ENCODE measurements around the gene CBLB. TPM values are rescaled to one million over a fixed set of nuclear protein-coding genes. Genes with fewer than 3 reads are reported as not detected.

CBLB gene
- total RNA-seq, 1 experiment from 2014 or later: 5.0 TPM

DNA sequence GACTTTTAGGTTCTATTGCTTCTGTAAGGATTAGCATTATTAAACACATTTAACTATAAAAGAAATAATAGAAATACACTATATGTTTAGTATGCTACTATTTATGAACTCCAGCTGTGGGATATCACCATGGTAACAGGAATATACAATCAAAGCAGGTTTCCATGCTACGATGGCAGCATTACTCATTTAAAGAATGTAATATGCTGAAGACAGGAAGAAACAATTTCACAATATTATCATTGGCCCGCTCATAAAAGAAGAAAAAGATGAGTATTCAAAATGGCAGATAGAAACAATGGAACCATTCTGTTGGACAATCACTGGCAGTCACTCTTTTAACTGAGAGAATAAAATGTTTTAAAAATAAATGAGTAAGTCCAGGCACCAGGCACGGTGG, 153.4 kb downstream of the CBLB start:
- no peak for DNase-seq (ENCODE audit: low read depth in 1 of 2, low spot score in 2 of 2)
- H3K27me3 ChIP-seq (replicated peaks): no peaks in the 10 kb centered on the region
- no peak overlapping the region for H3K4me3 ChIP-seq
- no peaks in the 10 kb centered on the region for H3K36me3 ChIP-seq
- H3K27ac ChIP-seq: no peak overlapping the region
- H3K9me3 ChIP-seq (replicated peaks): no peaks in the 10 kb centered on the region
- H3K4me1 ChIP-seq (replicated peaks): no peaks in the 10 kb centered on the region

DNA sequence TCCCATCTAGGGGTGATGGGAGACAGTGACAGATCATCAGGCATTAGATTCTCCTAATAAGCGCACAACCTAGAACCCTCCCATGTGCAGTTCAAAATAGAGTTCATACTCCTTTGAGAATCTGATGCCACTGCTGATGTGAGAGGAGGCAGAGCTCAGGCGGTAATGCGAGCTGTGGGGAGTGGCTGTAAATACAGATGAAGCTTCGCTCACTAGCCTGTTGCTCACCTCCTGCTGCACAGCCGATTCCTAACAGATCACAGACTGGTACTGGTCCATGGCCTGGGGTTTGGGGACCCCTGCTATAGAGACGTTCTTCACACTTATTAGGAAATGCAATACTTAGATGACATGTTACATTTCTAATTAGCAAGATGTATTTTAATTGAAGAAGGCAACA, 154.4 kb downstream of the CBLB start:
- Histone ChIP-seq H3K4me1 (replicated peaks) (no peaks in the 10 kb centered on the region), H3K4me3 (no peak overlapping the region), H3K27ac (no peak overlapping the region), H3K9me3 (replicated peaks) (no peaks in the 10 kb centered on the region), H3K27me3 (replicated peaks) (no peaks in the 10 kb centered on the region), H3K36me3 (no peaks in the 10 kb centered on the region)
- no peak for DNase-seq (ENCODE audit: low read depth in 1 of 2, low spot score in 2 of 2)

GRCh38 chr3:105708980-105709379, 159.8 kb downstream of the CBLB start:
- H3K27ac ChIP-seq: no peak overlapping the region
- no peaks in the 10 kb centered on the region for H3K4me1 ChIP-seq (replicated peaks)
- no peaks in the 10 kb centered on the region for H3K9me3 ChIP-seq (replicated peaks)
- no peaks in the 10 kb centered on the region for H3K27me3 ChIP-seq (replicated peaks)
- no peaks in the 10 kb centered on the region for H3K36me3 ChIP-seq
- DNase-seq (ENCODE audit: low read depth in 1 of 2, low spot score in 2 of 2): no peak
- H3K4me3 ChIP-seq: no peak overlapping the region

DNA sequence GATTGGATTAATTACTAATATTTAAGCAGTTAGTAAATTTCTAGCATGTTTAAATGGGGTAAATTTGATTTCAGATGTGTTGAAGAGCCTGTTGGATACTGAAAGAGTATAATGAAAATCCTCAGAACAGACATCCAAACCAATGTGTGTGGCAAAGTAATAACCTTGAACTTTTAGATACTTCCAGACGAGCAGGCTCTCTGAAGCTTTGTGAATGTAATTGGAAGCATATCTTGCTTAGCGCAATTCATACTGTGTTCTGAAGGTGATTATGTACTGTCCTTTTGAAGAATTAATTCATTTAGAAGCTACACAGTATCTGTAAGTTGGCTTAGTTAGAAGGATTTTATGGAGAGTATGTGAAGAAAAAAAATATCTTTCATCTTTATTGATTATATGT, 161.8 kb downstream of the CBLB start:
- DNase-seq (ENCODE audit: low read depth in 1 of 2, low spot score in 2 of 2): no peak
- Histone ChIP-seq H3K27ac (no peak overlapping the region), H3K36me3 (no peaks in the 10 kb centered on the region), H3K27me3 (replicated peaks) (no peaks in the 10 kb centered on the region), H3K4me1 (replicated peaks) (no peaks in the 10 kb centered on the region), H3K4me3 (no peak overlapping the region), H3K9me3 (replicated peaks) (no peaks in the 10 kb centered on the region)

DNA sequence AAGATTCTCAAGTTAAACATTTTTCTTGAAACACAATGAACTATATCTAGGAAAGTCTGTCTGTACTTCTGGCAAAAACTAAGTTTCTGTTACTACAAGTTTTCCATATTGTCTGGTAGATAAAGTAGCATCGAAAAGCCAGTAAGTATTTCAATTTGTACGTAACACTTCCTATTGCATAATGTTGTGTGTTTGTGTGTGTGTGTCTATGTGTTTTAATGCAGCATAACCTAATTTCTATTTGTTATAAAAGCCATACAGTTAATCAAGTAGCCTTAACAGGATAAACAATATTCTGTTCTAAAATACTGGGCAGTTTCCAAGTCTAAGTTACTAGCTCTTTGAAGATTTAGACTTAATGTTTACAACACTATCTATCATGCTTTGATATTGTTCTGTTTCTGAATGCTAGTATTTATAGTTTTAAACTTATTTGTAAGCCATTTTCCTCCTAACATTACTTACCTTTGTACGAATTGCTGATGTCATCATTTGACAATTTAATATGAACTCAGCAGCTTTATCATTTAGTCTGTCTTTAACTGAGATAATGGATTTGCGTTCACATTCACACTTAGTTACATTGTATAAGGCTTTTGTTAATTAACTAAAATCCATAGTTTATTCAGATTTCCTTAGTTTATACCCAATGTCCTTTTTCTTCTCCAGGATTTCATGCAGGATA, 163.9 kb downstream of the CBLB start:
- H3K9me3 ChIP-seq (replicated peaks): no peaks in the 10 kb centered on the region
- no peaks in the 10 kb centered on the region for H3K27me3 ChIP-seq (replicated peaks)
- no peak for DNase-seq (ENCODE audit: low read depth in 1 of 2, low spot score in 2 of 2)
- H3K4me1 ChIP-seq (replicated peaks): no peaks in the 10 kb centered on the region
- no peak overlapping the region for H3K27ac ChIP-seq
- H3K4me3 ChIP-seq: no peak overlapping the region
- no peaks in the 10 kb centered on the region for H3K36me3 ChIP-seq

- Histone ChIP-seq H3K36me3 (no peaks in the 10 kb centered on the region), H3K4me1 (replicated peaks) (no peaks in the 10 kb centered on the region)
Measured at GRCh38 chr3:105700575-105700974, 168.2 kb downstream of the CBLB start.

DNA sequence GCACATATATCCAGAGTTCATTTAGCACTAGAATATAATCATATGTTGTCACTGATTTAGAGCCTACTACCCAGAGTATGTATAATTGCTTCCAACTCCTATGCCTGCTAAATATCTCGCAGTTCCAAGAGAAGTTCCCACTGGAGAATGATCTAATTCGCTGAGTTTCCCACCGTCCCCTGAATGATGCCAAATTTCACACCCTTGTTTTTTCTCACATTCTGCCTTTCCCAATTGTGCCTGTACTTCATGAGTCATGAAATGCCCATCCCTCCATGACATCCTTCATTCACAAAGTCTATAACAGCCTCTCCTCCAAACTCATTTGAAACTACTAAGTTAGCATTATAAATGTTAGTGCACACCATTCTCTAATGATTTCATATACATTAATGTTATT, 177.2 kb downstream of the CBLB start:
- Histone ChIP-seq H3K4me1 (replicated peaks) (0 out of 2 replicates have a peak, but pooled peaks cover 4% of the 10 kb centered on the region), H3K27me3 (replicated peaks) (no peaks in the 10 kb centered on the region), H3K4me3 (no peak overlapping the region), H3K36me3 (no peaks in the 10 kb centered on the region), H3K9me3 (replicated peaks) (no peaks in the 10 kb centered on the region), H3K27ac (no peak overlapping the region)
- no peak for DNase-seq (ENCODE audit: low read depth in 1 of 2, low spot score in 2 of 2)

More at GRCh38 chr3:105700575-105700974, 168.2 kb downstream of the CBLB start:
- Histone ChIP-seq H3K4me3 (no peak overlapping the region), H3K27ac (no peak overlapping the region), H3K27me3 (replicated peaks) (no peaks in the 10 kb centered on the region), H3K9me3 (replicated peaks) (no peaks in the 10 kb centered on the region)
- no peak for DNase-seq (ENCODE audit: low read depth in 1 of 2, low spot score in 2 of 2)

- H3K4me1 ChIP-seq (replicated peaks): 0 out of 2 replicates have a peak, but pooled peaks cover 4% of the 10 kb centered on the region
- no peak overlapping the region for H3K27ac ChIP-seq
- H3K9me3 ChIP-seq (replicated peaks): no peaks in the 10 kb centered on the region
- H3K36me3 ChIP-seq: no peaks in the 10 kb centered on the region
- H3K4me3 ChIP-seq: no peak overlapping the region
- no peak for DNase-seq (ENCODE audit: low read depth in 1 of 2, low spot score in 2 of 2)
- H3K27me3 ChIP-seq (replicated peaks): no peaks in the 10 kb centered on the region
Measured at GRCh38 chr3:105691053-105691452, 177.8 kb downstream of the CBLB start.

DNA sequence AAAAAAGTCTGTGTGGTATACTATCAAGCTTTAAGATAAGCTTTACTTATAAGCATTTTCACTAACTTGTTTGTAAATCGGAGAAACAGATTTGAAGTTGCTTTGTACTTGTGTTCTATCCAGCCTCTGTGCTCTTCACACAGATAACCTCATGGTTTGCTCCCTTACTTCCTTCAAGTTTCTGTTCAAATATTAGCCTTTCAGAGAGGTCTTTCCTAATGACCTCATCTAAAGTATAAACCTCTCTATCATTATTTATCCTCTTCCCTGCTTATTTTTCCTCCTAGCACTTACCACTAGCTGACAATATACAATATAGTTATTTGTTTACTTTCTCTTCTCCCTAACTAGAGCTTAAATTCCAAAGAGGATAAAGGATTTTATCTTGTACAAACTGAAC, 180.0 kb downstream of the CBLB start:
- peak in 1 of 2 experiments; percentile 16 for DNase-seq (ENCODE audit: low read depth in 1 of 2, low spot score in 2 of 2)
- H3K4me3 ChIP-seq: no peak overlapping the region
- H3K36me3 ChIP-seq: no peaks in the 10 kb centered on the region
- H3K27ac ChIP-seq: no peak overlapping the region
- H3K4me1 ChIP-seq (replicated peaks): 0 out of 2 replicates have a peak, but pooled peaks cover 4% of the 10 kb centered on the region
- H3K9me3 ChIP-seq (replicated peaks): no peaks in the 10 kb centered on the region
- no peaks in the 10 kb centered on the region for H3K27me3 ChIP-seq (replicated peaks)

- 0 out of 2 replicates have a peak, but pooled peaks cover 4% of the 10 kb centered on the region for H3K4me1 ChIP-seq (replicated peaks)
- no peaks in the 10 kb centered on the region for H3K9me3 ChIP-seq (replicated peaks)
- no peaks in the 10 kb centered on the region for H3K36me3 ChIP-seq
- DNase-seq (ENCODE audit: low read depth in 1 of 2, low spot score in 2 of 2): peak in 1 of 2 experiments; percentile 17
- no peak overlapping the region for H3K4me3 ChIP-seq
- no peaks in the 10 kb centered on the region for H3K27me3 ChIP-seq (replicated peaks)
- no peak overlapping the region for H3K27ac ChIP-seq
Measured at GRCh38 chr3:105686278-105686897, 182.4 kb downstream of the CBLB start.

GRCh38 chr3:105679951-105680350, 188.9 kb downstream of the CBLB start:
- Histone ChIP-seq H3K27ac (no peak overlapping the region), H3K36me3 (no peaks in the 10 kb centered on the region), H3K4me1 (replicated peaks) (no peaks in the 10 kb centered on the region), H3K9me3 (replicated peaks) (no peaks in the 10 kb centered on the region), H3K4me3 (no peak overlapping the region), H3K27me3 (replicated peaks) (no peaks in the 10 kb centered on the region)
- no peak for DNase-seq (ENCODE audit: low read depth in 1 of 2, low spot score in 2 of 2)

DNA sequence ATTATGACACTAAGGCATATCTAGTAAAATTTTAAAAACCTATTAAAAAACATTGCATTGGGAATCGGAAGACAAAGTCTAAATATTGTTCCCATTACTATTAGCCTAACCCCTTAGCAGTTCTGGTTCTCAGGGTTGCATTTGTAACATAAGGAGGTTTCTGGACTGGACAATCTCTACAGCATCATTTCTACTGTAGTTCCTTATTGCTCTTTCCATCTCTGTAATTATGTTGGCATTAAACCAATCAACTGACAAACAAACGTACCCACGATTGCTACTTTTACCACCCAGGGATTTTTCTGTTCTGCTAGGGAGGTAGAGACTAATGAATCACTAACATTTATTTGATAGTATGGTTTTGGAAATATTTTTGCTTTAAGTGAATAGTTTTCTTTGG, 190.8 kb downstream of the CBLB start:
- no peak overlapping the region for H3K27ac ChIP-seq
- H3K9me3 ChIP-seq (replicated peaks): no peaks in the 10 kb centered on the region
- H3K36me3 ChIP-seq: no peaks in the 10 kb centered on the region
- no peak for DNase-seq (ENCODE audit: low read depth in 1 of 2, low spot score in 2 of 2)
- no peaks in the 10 kb centered on the region for H3K4me1 ChIP-seq (replicated peaks)
- H3K4me3 ChIP-seq: no peak overlapping the region
- H3K27me3 ChIP-seq (replicated peaks): no peaks in the 10 kb centered on the region

DNA sequence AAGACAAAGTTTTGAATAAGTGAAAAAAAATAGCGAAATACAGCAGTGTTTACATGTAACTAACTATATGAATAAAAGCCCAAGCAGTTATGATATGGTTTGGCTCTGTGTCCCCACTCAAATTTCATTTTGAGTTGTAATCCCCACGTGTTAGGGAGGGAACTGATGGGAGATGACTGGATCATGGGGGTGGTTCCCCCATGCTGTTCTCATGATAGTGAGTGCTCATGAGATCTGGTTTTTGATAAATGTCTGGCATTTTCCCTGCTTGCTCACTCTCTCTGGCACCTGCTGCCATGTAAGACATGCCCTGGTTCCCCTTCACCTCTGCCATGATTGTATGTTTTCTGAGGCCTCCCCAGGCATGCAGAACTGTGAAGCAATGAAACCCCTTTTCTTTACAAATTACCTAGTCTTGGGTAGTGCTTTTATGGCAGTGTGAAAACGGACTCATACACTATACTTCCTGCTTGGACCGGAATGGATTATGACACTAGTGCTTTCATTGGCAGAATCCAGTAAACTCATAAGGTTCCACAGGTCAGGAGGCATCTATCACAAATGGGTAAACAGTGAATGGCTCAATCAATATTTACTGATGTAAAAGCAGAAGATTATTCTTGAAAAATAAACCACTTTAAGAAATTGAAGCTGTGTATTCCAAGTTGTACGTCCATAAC, 192.1 kb downstream of the CBLB start:
- Histone ChIP-seq H3K9me3 (replicated peaks) (no peaks in the 10 kb centered on the region), H3K27ac (no peak overlapping the region)

GRCh38 chr3:105674437-105675065, 194.3 kb downstream of the CBLB start:
- DNase-seq (ENCODE audit: low read depth in 1 of 2, low spot score in 2 of 2): no peak
- no peaks in the 10 kb centered on the region for H3K27me3 ChIP-seq (replicated peaks)
- no peaks in the 10 kb centered on the region for H3K36me3 ChIP-seq
- H3K4me1 ChIP-seq (replicated peaks): no peaks in the 10 kb centered on the region
- H3K9me3 ChIP-seq (replicated peaks): no peaks in the 10 kb centered on the region
- no peak overlapping the region for H3K4me3 ChIP-seq
- no peak overlapping the region for H3K27ac ChIP-seq

More for the DNA sequence above, 192.1 kb downstream of the CBLB start:
- Histone ChIP-seq H3K4me1 (replicated peaks) (no peaks in the 10 kb centered on the region), H3K36me3 (no peaks in the 10 kb centered on the region), H3K27me3 (replicated peaks) (no peaks in the 10 kb centered on the region), H3K4me3 (no peak overlapping the region)
- no peak for DNase-seq (ENCODE audit: low read depth in 1 of 2, low spot score in 2 of 2)
